GM15510 (cell line): ENCODE data around the gene ACTN1.
A peak's percentile ranks its signal among the peaks of the same experiment; 100 is the strongest.

ENCODE experiments used
- POLR2A ChIP-seq: IDR thresholded peaks from 3 replicates; pipeline ENCODE4 v1.6.1; 2011; ENCODE audit warnings: borderline replicate concordance; ENCODE audit not compliant: insufficient read length; ENCODE audit errors: extremely low read depth

ACTN1 gene

DNA sequence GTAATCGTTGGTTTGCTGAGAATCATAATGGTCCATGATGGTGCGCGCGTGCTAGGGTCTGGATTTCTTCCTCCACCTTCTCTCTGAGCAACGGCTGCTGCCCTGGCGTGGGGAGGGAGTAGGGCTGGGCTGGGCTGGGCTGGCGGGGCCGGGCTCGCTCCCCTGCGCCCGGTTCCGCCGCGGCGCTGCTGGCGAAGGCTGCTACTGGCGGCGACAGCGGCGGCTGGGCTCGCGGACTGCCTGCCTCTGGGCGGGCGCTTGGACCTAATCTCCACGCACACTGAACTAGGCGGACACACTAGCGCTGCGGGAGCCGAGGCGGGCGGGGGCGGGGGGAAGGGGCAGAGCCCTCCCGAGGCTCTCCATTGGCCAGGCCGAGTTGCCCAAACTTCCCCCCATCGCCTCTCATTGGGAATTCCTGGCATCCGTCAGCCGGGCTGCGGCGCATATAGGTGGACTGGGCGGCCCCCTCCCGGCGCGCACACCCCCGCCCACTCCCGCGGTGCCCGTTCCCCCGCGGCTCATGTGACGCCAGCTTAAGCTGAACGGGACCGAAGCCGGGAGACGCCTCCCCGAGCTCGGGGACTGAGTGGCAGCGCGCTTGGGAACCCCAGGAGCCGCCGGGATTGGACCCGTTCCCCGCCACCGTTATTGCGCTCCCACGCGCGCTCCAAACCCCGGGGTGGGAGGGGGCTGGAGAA is at the start of gene ACTN1:
ACTN1 (minus strand) TSS at position 282 of the 701 bp plus-strand sequence; CDS start at position 36, 246 bp downstream.
- TF ChIP-seq POLR2A, result peak; percentile 23

DNA sequence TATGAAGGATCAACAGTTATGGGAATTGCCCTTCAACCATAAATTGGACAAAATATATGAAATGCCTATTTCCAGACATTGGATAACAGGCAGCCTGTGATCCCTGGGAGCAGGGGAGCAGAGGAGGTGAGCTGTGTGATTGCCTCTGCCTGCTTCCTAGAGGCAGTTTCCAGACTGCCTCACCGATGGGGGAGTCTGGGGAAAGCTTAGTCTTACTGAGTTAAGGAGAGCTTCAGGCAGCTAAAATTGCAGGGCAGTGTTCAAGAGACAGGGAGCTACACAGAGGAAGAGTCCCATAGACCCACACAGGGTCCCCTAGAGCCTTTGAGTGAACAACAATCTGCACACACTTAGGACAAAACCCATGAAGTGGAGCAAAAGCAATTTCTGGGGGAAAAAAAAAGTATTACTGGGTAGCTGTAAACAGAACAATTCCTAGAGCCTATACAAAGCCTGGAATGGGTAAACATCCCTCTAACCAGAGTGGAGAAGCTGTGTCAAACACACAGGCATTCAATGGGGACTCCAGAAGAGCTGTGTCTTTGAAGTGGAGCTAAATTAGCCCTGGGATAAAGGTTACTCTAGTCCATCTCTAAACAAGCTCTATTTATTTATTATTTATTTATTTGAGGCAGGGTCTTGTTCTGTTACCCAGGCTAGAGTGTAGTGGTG is 48.3 kb upstream of the ACTN1 start:
- no peak for TF ChIP-seq POLR2A

DNA sequence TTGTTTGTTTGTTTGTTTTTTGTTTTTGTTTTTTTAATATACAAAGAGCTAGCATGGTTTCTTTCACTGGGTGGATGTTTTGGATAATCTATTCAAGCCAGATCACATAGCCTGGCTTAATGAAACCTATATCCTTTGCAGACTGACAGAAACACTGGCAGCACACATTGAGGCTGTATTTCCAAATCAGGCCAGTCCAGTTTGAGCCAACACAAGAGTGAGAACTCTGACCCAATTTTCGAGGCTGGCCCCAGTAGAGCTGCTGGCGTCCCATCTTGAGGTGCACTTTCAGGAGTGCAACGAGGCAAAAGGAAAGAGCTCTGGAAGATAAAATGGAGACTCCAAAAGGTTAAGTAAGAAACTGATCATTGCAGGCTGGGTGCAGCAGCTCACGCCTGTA is 43.9 kb upstream of the ACTN1 start:
- TF ChIP-seq POLR2A, result no peak

DNA sequence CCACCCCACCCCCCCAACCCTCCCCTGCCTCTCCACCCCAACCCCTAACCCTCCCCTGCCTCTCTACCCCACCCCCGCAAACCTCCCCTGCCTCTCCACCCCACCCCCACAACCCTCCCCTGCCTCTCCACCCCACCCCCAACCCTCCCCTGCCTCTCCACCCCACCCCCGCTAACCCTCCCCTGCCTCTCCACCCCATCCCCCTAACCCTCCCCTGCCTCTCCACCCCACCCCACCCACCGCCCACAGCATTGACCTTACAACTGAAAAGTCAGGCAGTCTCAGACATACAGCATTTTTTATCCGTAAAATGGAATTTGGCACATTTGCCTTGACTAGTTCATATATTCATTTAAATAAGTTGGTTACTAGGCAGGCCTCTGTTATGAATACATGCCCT is 38.6 kb upstream of the ACTN1 start:
- TF ChIP-seq POLR2A, result no peak

DNA sequence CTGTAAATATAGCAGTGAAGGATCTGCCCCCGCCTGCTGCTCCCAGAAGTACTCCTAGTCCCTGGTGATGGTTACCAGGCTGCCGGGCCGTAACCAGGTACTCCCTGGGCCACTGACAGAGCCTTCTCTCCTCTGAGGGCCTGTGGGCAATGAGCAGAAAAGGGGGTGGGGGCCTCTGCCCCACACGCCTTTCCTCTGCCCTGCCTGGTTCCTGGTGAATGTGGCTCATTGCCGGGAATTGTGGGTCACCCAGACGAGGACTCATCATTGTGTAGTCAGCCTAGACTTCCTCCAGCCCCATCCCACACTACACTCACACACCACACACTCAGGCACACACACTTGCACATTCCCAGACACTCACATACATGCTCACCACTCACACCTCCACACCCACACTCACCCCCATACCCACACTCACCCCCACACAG is 35.7 kb upstream of the ACTN1 start:
- no peak for TF ChIP-seq POLR2A

DNA sequence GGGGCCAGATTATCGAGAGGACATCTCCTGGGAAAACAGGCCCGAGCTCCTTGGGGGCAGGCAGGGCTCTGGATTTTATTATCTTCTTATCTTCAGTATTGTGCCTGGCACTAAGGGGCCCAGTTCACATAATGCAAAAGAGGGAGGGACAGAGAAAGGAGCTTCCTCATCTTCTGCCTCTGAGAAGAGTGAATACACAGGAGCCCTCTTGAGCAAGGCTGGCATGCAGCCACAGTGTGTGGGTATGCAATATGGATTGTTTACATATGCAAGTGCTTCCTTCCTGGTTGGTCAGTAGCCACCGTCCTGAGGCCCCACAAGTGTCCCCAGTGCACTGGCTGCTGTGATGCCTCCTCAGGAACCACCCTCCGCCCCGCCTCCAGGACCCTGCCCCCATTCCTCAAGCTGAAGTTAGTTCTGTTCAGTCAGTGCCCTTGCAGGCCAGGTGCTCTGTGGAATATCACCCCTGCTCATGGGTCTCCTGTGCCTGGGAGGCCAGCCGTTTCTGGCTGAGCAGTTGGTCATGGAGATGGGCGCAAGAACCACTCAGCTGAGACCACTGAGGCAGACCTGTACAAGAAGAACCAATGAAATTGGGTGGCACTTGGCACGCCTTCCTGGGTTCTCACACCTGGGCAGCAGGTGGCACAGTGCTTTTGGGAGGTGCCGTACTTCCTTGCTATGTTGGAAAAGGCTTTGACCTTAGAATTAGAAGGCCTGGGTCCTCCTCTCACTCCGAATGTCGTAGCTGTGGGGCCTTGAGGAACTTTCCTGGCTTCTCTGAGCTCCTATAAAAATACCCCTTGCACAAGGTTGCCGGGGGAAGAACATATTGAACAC is 35.1 kb upstream of the ACTN1 start:
- no peak for TF ChIP-seq POLR2A

DNA sequence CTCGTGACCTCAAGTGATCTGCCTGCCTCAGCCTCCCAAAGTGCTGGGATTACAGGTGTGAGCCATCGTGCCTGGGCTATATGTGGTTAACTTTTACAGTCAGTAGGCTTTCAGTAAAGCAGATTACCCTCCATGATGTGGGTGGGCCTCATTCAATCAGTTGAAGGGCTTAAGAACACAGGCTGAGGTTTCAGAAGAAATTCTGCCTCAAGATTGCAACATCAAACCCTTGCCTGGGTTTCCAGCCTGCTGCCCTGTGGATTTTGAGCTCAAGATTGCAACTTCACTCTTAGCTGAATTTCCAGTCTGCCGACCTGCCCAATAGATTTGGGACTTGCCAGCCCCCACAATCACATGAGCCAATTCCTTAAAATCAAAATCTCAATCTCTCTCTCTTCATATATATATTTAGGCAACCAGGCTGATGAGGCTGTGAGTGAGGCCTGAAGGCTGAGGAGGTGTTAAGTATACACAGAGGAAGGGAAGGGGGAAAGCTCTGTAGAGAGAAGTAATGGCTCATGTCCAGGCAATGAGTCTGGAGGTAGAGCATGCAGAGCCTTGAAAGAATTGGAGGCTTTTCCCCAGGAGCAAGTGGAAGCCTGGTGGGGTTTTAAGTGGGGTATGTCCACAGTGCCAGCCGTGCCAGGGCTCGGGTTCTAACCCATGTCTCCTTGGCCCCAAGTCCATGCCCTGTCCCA is 33.3 kb upstream of the ACTN1 start:
- TF ChIP-seq POLR2A, result no peak

DNA sequence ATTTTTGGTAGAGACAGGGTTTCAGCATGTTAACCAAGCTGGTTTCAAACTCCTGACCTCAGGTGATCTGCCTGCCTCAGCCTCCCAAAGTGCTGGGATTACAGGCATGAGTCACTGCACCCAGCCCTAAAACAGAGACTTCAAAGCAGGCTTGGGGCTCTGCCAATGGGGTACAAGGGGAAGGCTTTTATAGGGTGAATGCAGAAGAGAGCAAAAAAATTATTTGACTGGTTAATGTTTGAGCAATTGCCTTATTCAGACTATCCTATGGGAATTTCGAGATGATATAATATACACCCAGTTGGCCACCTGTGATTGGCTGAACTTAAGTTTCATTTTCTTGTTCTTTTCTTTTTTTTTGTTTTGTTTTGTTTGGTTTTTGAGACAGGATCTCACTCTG is 31.5 kb upstream of the ACTN1 start:
- no peak for TF ChIP-seq POLR2A

DNA sequence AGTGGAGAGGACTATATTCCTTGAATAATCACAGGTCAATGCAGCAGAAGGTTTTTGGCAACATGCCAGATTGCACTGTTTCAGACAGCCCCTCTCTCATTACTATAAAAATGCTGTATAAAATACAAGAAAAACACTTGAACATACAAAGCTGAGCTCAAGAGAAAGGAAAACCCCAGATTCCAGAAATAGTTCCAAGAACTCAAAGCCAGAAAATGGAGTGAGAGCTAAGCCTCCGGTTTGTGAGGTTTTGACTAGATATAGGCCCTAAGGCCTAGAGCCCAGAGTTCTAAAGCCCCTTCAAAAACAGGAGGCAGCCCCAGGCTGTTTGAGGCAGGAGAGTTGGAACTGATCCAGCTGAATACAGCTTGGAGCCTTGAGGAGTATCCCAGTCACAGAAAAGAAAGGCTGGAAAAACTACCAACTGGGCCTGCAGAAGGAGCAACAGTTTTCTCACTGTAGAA is 29.4 kb upstream of the ACTN1 start:
- no peak for TF ChIP-seq POLR2A

DNA sequence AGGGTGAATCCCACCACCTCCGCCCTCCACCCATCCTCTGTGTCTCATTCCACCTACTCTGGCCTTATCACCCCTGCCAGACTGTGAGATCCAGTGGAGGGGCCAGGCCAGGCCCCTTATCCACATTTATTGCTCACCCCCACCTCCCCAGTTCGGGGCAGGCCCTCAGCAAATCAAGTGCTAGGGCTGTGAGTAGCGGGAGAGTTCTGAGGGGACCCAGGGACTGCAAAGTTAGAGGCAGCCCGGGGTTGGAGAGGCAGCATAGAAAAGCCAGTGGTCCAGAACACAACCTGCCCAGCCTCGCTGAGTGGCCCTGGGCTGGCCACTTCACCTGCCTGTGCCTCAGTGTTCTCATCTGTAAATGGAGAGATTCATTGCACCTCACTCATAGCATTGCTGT is 27.2 kb upstream of the ACTN1 start:
- TF ChIP-seq POLR2A, result no peak

DNA sequence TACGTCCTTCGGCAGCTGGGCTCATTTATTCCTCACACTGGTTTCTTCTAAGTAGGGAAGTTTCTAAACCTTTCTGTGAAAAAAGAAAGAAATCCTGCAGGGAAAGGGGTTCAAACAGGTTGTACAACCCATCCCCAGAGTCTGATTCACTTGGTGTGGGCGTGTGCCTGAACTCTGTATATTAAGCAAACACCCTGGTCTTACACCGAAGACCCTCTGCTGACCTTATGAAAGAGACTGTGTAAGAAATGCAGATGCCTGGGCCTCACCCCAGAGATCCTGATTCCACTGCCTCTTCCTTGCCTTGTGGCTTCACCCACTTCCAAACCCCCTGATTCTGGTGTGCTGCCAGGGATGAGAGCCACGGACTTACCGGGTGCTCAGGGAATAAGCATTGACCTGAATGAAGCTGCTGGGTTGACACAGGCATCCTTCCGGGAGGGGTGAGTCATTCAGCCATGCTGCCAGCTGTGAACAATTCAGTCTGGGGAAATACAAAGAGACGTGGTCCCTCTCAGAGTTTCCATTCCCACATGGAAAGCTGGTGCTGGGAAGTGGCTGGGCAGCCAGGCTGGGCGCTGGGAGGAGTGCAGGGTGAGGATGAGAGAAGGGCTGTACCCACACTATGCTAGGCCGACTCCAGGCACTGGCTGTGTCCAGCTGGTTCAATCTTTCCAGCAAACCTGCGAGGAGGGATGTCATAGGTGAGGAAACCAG is 26.5 kb upstream of the ACTN1 start:
- TF ChIP-seq POLR2A, result no peak

DNA sequence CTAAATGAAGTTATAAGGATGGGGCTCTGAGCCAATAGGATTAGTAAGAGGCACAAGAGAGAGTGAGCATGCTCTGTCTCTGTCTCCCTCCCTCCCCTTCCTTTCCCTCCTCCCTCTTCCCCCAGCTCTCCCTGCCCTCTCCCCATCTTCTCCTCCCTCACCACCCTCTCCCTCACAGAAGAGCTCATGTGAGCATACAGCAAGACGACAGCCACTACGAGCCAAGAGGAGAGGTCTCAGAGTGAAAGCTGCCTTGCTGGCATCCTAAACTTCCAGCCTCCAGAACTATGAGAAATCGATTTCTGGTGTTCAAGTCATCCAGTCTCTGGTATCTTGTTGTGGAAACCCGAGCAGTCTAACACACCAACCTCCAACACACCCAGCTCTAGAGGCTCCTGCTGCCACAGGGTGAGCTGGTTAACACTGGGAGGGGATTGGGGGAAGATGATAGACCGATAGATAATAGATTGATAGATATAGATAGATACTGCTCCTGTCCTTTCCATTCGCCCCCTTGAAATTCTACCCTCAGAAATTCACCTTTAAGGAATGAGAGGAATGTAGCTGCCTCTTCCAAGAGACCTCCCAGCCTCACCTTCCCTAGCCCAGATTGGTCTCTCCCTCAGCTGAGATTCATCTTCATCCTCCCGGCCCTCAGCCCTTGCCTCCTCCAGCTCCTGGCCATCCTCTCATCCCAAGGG is 25.8 kb upstream of the ACTN1 start:
- TF ChIP-seq POLR2A, result no peak

DNA sequence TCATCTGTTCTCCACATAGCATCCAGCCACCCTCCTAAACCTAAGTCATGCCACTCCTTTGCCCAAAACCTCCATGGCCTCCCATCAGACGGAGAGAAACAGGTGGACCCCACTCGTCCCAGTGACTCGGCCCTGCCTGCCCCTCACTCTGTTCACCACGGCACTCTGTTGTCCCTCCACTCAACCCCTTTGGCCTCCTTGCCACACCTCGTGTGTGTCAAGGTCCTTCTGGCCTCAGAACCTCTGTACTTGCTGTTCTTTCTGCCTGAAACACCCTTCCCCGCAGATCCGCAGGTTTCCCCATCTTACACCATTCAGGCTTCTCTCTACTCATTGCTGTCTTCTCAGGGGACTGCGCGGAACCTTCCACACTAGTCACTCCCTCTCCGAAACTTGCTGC is 24.5 kb upstream of the ACTN1 start:
- no peak for TF ChIP-seq POLR2A
